HTERT RPE-1 (cell line): ENCODE results near the gene NATD1.
"Not testable (repeated sequence)": the region's sequence is repeated elsewhere in the genome, so short reads cannot be mapped to it uniquely, and the experiment has no call there.

Experiments
- in situ Hi-C: fragments of 300-500 bp; cut with MboI; formaldehyde crosslinking; loops from 4 replicates; pipeline ENCODE4 v1.14.3; 2020; ENCODE audit warnings: low sequenced_read_pairs

The NATD1 gene

GRCh38 chr17:21194703-21195102 is 58.5 kb downstream of the NATD1 start:
- in situ Hi-C loops, result no loop called here

GRCh38 chr17:21194226-21194625 is 59.0 kb downstream of the NATD1 start:
- in situ Hi-C loops, result no loop called here

- in situ Hi-C loops, result no loop called here
These were observed 60.2 kb downstream of the NATD1 start for GRCh38 chr17:21193031-21193430.

GRCh38 chr17:21192414-21192813 is 60.8 kb downstream of the NATD1 start:
- in situ Hi-C loops, result not testable (repeated sequence)

GRCh38 chr17:21191698-21192097 is 61.5 kb downstream of the NATD1 start:
- in situ Hi-C loops, result no loop called here

- in situ Hi-C loops, result no loop called here
These were observed 63.1 kb downstream of the NATD1 start for GRCh38 chr17:21190078-21190477.

- in situ Hi-C loops, result no loop called here
These were observed 63.8 kb downstream of the NATD1 start for GRCh38 chr17:21189361-21189760.
